ENCODE measurements around the gene SLC5A11.

DNA sequence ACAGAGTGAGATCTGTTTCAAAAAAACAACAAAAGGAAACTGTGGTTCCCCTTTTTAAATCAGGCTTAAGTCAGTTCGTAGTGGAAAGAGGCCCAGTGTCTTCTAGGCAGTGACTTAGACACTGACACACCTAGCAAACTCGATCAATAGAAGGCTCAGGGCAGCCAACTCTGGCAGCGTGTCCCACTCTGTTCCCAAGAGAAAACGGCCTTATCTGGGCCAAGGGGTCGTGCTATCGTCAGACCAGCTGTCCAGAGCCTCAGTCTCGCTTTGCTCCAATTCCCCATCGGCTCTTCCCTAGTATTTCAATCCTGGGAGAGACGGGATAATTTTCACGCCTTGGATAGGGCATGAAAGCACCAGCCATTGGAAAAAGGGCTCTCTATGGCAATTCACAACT is 72.9 kb downstream of the SLC5A11 start:
- TF ChIP-seq NFIC (IDR thresholded peaks at IDR 0.05; ENCODE audit: low read length) (no peak), IRF2 (CRISPR knock-in tag; IDR thresholded peaks at IDR 0.05) (no peak), FOXJ3 (CRISPR knock-in tag; IDR thresholded peaks at IDR 0.05; ENCODE audit: borderline replicate concordance) (no peak), EZH2 (conservative IDR thresholded peaks at IDR 0.05; ENCODE audit: low read depth, low read length) (no peak), JUNB (CRISPR knock-in tag; IDR thresholded peaks at IDR 0.05; ENCODE audit: borderline replicate concordance) (no peak), EP300 (IDR thresholded peaks at IDR 0.05; ENCODE audit: low read depth in 2 of 2, low read length in 2 of 2) (no peak), EP300 (CRISPR knock-in tag; IDR thresholded peaks at IDR 0.05; ENCODE audit: borderline replicate concordance) (no peak), ZNF850 (CRISPR knock-in tag; conservative IDR thresholded peaks at IDR 0.05) (no peak)

All from HepG2 (cell line).